GM10248 (cell line): ENCODE measurements around the gene ITGA11.

Experiments
- CTCF ChIA-PET: fragments of 300-600 bp; sonication (Branson Sonifier 250); formaldehyde crosslinking; extraction: SDS; loops from one replicate; lab custom pipeline; 2021; ENCODE audit warnings: antibody characterized with exemption; lab: Yijun Ruan, JAX
- POLR2A ChIA-PET: fragments of 350-650 bp; sonication (Branson Sonifier 250); formaldehyde crosslinking; extraction: SDS; loops from one replicate; lab custom pipeline; 2020; ENCODE audit warnings: antibody characterized with exemption; lab: Yijun Ruan, JAX
- DNase-seq: peaks from one replicate; pipeline ENCODE4 v3.0.0; 2012; ENCODE audit errors: extremely low spot score
- TF ChIP-seq, protein P1 (sequence below): IDR thresholded peaks from 2 replicates; pipeline ENCODE4 v1.5.1; 2012; ENCODE audit warnings: mild to moderate bottlenecking, low read depth; ENCODE audit errors: extremely low read depth, missing control alignments, control extremely low read depth

The ITGA11 gene

DNA sequence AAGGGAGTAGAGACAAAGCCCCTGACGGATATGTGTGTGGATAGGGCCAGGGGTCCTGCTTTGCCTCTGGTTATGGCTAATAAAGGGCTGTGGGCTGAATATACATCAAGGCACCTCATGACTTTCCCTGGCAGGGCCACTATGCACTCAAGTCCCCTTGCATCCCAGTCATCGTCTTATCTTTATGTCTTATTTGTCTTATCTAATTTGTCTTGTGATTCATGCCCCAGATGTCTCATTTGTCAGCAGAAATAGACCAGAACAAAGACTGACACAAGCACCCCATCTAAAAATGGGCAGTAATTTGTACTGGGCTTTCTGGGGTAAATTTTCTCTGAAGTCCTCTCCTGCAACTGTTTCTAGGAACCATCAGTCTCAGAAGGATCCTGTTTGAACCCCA, 68.6 kb downstream of the ITGA11 start:
- TF ChIP-seq, protein P1, sequence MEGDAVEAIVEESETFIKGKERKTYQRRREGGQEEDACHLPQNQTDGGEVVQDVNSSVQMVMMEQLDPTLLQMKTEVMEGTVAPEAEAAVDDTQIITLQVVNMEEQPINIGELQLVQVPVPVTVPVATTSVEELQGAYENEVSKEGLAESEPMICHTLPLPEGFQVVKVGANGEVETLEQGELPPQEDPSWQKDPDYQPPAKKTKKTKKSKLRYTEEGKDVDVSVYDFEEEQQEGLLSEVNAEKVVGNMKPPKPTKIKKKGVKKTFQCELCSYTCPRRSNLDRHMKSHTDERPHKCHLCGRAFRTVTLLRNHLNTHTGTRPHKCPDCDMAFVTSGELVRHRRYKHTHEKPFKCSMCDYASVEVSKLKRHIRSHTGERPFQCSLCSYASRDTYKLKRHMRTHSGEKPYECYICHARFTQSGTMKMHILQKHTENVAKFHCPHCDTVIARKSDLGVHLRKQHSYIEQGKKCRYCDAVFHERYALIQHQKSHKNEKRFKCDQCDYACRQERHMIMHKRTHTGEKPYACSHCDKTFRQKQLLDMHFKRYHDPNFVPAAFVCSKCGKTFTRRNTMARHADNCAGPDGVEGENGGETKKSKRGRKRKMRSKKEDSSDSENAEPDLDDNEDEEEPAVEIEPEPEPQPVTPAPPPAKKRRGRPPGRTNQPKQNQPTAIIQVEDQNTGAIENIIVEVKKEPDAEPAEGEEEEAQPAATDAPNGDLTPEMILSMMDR = no peak
- ChIA-PET CTCF (no interaction called here), POLR2A (no interaction called here)

DNA sequence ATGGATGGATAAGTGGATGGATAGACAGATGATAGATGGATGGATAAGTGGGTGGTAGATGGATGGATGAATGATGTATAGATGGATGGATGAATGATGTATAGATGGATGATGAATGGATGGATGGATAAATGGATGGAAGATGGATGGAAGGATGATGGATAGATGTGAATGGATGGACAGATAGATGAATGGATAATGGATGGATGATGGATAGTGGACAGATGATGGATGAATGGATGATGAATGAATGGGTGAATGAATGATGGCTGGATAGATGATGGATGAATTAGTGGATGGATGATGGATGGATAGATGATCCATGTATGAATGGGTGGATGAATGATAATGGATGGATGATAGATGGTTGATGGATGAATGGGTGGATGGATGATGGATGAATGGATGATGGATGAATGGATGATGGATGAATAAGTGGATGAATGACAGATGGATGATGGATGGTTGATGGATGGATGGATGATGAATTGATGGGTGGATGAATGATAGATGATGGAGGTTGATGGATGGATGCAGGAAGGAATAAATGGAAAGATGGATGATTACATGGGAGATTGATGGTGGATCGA, 69.3 kb downstream of the ITGA11 start:
- TF ChIP-seq, protein P1 = no peak
- CTCF ChIA-PET = no interaction called here
- no peak for DNase-seq
- POLR2A ChIA-PET = no interaction called here

More for the DNA sequence above, 68.6 kb downstream of the ITGA11 start:
- no peak for DNase-seq

DNA sequence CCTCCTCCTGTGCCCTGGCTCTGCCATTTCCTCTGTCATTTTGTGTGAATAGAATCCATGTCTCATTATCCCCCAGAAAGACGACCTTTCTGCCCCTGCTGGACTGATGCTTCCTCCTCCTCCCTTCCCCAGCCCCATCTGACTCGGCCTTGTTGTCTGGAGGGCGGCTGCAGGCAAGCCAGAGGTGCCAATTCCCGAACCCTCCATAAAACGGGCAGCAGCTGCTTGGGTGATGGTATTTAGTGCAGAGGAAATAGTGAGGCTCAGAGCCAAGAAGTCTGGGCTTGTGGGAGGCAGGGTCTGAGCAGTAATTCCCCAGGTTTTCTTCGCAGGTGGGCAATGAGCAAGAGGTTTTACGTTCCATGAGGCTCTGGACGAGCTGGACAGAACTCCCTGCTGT, 71.2 kb downstream of the ITGA11 start:
- TF ChIP-seq, protein P1 = no peak
- ChIA-PET POLR2A (no interaction called here), CTCF (interaction anchor here (1.6 kb wide), 1 partner anchor 13 kb away, joined by 3 read pairs; no protein-coding TSS in a partner anchor)
- DNase-seq = no peak

DNA sequence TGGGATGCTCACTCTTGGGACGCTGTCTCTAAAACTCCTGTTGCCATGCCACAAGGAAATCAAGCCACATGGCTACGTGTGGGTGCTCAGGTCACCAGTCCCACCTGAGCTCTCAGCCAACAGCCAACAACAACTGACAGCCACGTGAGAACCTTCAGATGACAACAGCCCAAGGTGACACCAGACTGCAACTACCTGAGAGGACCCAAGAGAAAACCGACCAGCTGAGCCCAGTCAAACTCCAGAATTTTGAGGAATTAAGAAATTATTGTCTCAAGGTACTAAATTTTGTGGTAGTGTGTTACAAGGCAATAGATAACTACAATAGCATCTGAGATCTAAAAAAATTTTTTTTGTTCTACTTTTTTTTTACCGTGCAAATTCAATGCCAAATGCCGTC, 75.2 kb downstream of the ITGA11 start:
- TF ChIP-seq, protein P1 = no peak
- ChIA-PET POLR2A (no interaction called here), CTCF (no interaction called here)
- DNase-seq = no peak

DNA sequence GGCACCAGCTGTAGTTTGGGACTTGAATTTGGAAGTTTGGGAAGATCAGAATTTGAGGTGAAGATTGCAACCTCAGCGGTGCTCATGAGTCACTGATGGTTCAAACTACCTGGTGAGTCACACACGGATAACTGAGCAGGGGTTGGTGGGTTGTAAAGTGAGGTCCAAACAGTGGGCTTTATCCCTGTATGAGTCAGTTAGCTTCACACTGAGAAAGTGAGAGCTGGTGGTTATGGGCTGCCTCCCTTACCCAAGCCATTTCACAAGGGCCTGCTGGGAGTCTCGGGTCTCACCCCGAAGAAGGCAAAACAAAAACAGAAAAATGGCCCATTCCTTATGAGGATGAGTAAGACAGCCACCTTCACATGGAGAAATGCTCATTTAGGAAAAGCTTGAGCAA, 77.0 kb downstream of the ITGA11 start:
- CTCF ChIA-PET = no interaction called here
- DNase-seq = no peak
- TF ChIP-seq, protein P1 = no peak
- POLR2A ChIA-PET = no interaction called here

DNA sequence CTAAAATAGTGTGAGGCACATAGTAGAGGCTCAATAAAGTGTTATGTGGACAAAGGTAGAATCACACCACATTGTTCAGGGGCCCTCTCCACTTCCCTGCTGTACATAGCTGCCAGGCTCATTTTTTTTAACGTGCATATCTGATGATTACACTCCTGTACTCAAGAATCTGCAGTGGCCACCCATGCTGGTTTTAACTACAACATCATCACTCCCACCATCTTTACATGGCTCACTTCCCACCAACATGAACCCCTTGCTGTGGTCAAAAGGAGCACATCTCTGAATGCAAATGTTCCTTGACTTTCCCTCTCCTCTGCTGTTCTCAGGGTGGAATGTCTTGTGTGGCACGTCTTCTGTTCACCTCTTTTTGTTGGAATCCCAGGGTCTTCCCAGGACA, 77.7 kb downstream of the ITGA11 start:
- DNase-seq = no peak
- CTCF ChIA-PET = no interaction called here
- TF ChIP-seq, protein P1 = no peak
- POLR2A ChIA-PET = no interaction called here
